ENCODE results near the gene TRAPPC13.
"Not testable (repeated sequence)": the region's sequence is repeated elsewhere in the genome, so short reads cannot be mapped to it uniquely, and the experiment has no call there.

GRCh38 chr5:65621961-65622360, 2.9 kb upstream of the TRAPPC13 start:
- TF ChIP-seq CTCF (IDR thresholded peaks at IDR 0.05; ENCODE audit: low read depth, low read length, missing input control); FOXA1 (IDR thresholded peaks at IDR 0.05); SP1 (IDR thresholded peaks at IDR 0.05); JUND (IDR thresholded peaks at IDR 0.05); TAF1 (conservative IDR thresholded peaks at IDR 0.05); RXRA (IDR thresholded peaks at IDR 0.05); MAX (IDR thresholded peaks at IDR 0.05); EGR1 (IDR thresholded peaks at IDR 0.05; ENCODE audit: low read depth in 2 of 2); ZBTB33 (IDR thresholded peaks at IDR 0.05); ATF3 (IDR thresholded peaks at IDR 0.05); YY1 (IDR thresholded peaks at IDR 0.05): not testable (repeated sequence)
- TF ChIP-seq, protein P1, sequence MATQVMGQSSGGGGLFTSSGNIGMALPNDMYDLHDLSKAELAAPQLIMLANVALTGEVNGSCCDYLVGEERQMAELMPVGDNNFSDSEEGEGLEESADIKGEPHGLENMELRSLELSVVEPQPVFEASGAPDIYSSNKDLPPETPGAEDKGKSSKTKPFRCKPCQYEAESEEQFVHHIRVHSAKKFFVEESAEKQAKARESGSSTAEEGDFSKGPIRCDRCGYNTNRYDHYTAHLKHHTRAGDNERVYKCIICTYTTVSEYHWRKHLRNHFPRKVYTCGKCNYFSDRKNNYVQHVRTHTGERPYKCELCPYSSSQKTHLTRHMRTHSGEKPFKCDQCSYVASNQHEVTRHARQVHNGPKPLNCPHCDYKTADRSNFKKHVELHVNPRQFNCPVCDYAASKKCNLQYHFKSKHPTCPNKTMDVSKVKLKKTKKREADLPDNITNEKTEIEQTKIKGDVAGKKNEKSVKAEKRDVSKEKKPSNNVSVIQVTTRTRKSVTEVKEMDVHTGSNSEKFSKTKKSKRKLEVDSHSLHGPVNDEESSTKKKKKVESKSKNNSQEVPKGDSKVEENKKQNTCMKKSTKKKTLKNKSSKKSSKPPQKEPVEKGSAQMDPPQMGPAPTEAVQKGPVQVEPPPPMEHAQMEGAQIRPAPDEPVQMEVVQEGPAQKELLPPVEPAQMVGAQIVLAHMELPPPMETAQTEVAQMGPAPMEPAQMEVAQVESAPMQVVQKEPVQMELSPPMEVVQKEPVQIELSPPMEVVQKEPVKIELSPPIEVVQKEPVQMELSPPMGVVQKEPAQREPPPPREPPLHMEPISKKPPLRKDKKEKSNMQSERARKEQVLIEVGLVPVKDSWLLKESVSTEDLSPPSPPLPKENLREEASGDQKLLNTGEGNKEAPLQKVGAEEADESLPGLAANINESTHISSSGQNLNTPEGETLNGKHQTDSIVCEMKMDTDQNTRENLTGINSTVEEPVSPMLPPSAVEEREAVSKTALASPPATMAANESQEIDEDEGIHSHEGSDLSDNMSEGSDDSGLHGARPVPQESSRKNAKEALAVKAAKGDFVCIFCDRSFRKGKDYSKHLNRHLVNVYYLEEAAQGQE (IDR thresholded peaks at IDR 0.05), result not testable (repeated sequence)
